ENCODE measurements around the gene PHB1.

The PHB1 gene

GRCh38 chr17:49414622-49415350 lies at the start of gene PHB1:
Gene PHB1 (minus strand): TSS chr17:49414882. CDS start chr17:49413264, 1,618 bp downstream.
- TF ChIP-seq, protein P1, sequence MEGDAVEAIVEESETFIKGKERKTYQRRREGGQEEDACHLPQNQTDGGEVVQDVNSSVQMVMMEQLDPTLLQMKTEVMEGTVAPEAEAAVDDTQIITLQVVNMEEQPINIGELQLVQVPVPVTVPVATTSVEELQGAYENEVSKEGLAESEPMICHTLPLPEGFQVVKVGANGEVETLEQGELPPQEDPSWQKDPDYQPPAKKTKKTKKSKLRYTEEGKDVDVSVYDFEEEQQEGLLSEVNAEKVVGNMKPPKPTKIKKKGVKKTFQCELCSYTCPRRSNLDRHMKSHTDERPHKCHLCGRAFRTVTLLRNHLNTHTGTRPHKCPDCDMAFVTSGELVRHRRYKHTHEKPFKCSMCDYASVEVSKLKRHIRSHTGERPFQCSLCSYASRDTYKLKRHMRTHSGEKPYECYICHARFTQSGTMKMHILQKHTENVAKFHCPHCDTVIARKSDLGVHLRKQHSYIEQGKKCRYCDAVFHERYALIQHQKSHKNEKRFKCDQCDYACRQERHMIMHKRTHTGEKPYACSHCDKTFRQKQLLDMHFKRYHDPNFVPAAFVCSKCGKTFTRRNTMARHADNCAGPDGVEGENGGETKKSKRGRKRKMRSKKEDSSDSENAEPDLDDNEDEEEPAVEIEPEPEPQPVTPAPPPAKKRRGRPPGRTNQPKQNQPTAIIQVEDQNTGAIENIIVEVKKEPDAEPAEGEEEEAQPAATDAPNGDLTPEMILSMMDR (IDR thresholded peaks at IDR 0.05; ENCODE audit: low read depth, low read length, missing control alignments) = no peak

GRCh38 chr17:49464049-49464448 lies 49.4 kb upstream of the PHB1 start:
- TF ChIP-seq, protein P1 (IDR thresholded peaks at IDR 0.05; ENCODE audit: low read depth, low read length, missing control alignments) = no peak
- in situ Hi-C loops (cut with HindIII; ENCODE audit: low sequenced_read_pairs) = no loop called here
- no peak overlapping the region for H3K4me3 ChIP-seq (ENCODE audit: low read depth, low read length)
- DNase-seq (ENCODE audit: low read depth) = no peak

More at GRCh38 chr17:49414622-49415350, at the start of gene PHB1:
- peak; percentile 95 for DNase-seq (ENCODE audit: low read depth)
- peak within 1 kb of the TSS; percentile 94 for H3K4me3 ChIP-seq (ENCODE audit: low read depth, low read length)
- in situ Hi-C loops (cut with HindIII; ENCODE audit: low sequenced_read_pairs) = no loop called here

DNA sequence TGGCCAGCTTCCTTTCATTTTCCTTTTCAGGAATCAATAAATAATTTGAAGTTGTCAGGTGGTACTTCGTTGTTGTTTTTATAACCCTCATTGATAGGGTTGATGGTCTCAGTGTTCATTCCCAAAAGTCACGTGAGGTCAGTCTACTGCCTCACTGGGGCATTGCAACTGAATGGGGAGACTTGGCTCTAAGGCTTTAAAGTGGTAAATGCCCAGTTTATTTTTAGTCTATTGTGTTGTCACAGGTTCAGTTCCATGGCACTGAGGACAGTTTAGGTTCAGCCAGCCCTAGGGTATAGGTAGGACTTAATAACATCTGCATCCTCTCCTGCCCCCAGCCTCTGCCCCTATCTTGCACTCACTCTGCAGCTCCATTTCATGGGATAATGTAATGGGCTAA lies 46.9 kb upstream of the PHB1 start:
- TF ChIP-seq, protein P1 (IDR thresholded peaks at IDR 0.05; ENCODE audit: low read depth, low read length, missing control alignments) = no peak
- no peak overlapping the region for H3K4me3 ChIP-seq (ENCODE audit: low read depth, low read length)
- DNase-seq (ENCODE audit: low read depth) = no peak
- in situ Hi-C loops (cut with HindIII; ENCODE audit: low sequenced_read_pairs) = no loop called here

GRCh38 chr17:49460401-49460800 lies 45.7 kb upstream of the PHB1 start:
- in situ Hi-C loops (cut with HindIII; ENCODE audit: low sequenced_read_pairs) = no loop called here
- TF ChIP-seq, protein P1 (IDR thresholded peaks at IDR 0.05; ENCODE audit: low read depth, low read length, missing control alignments) = no peak
- no peak for DNase-seq (ENCODE audit: low read depth)
- H3K4me3 ChIP-seq (ENCODE audit: low read depth, low read length) = no peak overlapping the region

- in situ Hi-C loops (cut with HindIII; ENCODE audit: low sequenced_read_pairs) = no loop called here
- no peak overlapping the region for H3K4me3 ChIP-seq (ENCODE audit: low read depth, low read length)
- TF ChIP-seq, protein P1 (IDR thresholded peaks at IDR 0.05; ENCODE audit: low read depth, low read length, missing control alignments) = no peak
- DNase-seq (ENCODE audit: low read depth) = no peak
Observed at GRCh38 chr17:49459401-49459984, 44.8 kb upstream of the PHB1 start.

GRCh38 chr17:49457564-49458535 lies 43.2 kb upstream of the PHB1 start:
- no peak overlapping the region for H3K4me3 ChIP-seq (ENCODE audit: low read depth, low read length)
- in situ Hi-C loops (cut with HindIII; ENCODE audit: low sequenced_read_pairs) = no loop called here
- TF ChIP-seq, protein P1 (IDR thresholded peaks at IDR 0.05; ENCODE audit: low read depth, low read length, missing control alignments) = no peak
- DNase-seq (ENCODE audit: low read depth) = no peak

Data from astrocyte of the cerebellum (primary cell).